Activated T-cell treated with anti-CD3 and anti-CD28 coated beads, Interleukin-2, amount 50 U/mL, for 4 hours (primary cell): ENCODE measurements around the gene CD96. TPM values are rescaled to one million over a fixed set of nuclear protein-coding genes. Genes with fewer than 3 reads are reported as not detected.
"Not testable (repeated sequence)": the region's sequence is repeated elsewhere in the genome, so short reads cannot be mapped to it uniquely, and the experiment has no call there.

Source experiments
- ATAC-seq, 2 donors: fragments of 200-7000 bp; cut with Tn5 transposase; one replicate each; pipeline ENCODE4 v1.10.0; 2021
- DNase-seq: peaks from one replicate; pipeline ENCODE4 v3.0.0-alpha.2; 2020
- H3K27me3 Mint-ChIP-seq: one replicate; pipeline ENCODE4 v1.8.0; 2021; ENCODE audit warnings: low read depth, mixed read lengths
- H3K36me3 Mint-ChIP-seq: one replicate; pipeline ENCODE4 v1.8.0; 2022; ENCODE audit warnings: mixed read lengths; ENCODE audit not compliant: insufficient read depth
- H3K4me1 Mint-ChIP-seq: one replicate; pipeline ENCODE4 v1.8.0; 2021; ENCODE audit warnings: low read depth, mixed read lengths
- H3K4me3 Mint-ChIP-seq: one replicate; pipeline ENCODE4 v1.8.0; 2021; ENCODE audit warnings: mild to moderate bottlenecking, moderate library complexity, mixed read lengths
- H3K9me3 Mint-ChIP-seq: one replicate; pipeline ENCODE4 v1.8.0; 2021; ENCODE audit warnings: mixed read lengths
- total RNA-seq, 3 donors: library from RNA; stranded (reverse); gene quantifications; one replicate each; pipeline ENCODE4 v1.2.1, GENCODE V29; 2021

Gene CD96
- total RNA-seq, 3 donors from 2014 or later = 21.4 to 28.3 (median 25.2) TPM

GRCh38 chr3:111539351-111540331 is 2.4 kb upstream of the CD96 start:
- Mint-ChIP-seq H3K4me1 (peaks cover 79% of the 10 kb centered on the region), H3K4me3 (peak overlapping the region; percentile 74), H3K9me3 (no peaks in the 10 kb centered on the region), H3K36me3 (peaks cover 3% of the 10 kb centered on the region), H3K27me3 (no peaks in the 10 kb centered on the region)
- peak; percentile 21 to 23 for ATAC-seq
- DNase-seq = peak; percentile 63

DNA sequence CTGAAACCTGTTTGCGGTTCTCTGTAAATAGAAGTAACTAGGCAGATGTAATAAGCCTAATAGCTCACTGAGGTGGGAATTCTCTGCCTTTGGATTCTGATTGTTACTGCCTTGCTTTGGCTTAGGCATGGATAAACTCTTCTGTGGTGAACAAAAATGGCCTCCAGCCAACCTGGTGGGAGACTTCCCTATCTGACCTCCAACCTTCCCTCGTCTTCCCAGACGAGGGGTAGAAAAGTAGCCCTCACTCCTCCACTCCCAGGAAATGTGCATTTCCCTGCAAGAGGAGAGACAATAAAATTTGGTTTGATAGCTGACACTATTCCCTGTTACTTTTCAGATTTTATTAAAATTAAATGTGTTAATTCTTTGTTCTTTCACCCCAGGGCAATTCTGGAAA is 606 bp upstream of the CD96 start:
- Mint-ChIP-seq H3K27me3 (no peaks in the 10 kb centered on the region), H3K4me3 (peak overlapping the region; percentile 85), H3K9me3 (no peaks in the 10 kb centered on the region), H3K36me3 (peaks cover 18% of the 10 kb centered on the region), H3K4me1 (peaks cover 85% of the 10 kb centered on the region)
- DNase-seq = no peak
- no peak for ATAC-seq

GRCh38 chr3:111542611-111543300 is 759 bp downstream of the CD96 start:
- no peak for ATAC-seq
- no peaks in the 10 kb centered on the region for H3K9me3 Mint-ChIP-seq
- peaks cover 23% of the 10 kb centered on the region for H3K36me3 Mint-ChIP-seq

DNA sequence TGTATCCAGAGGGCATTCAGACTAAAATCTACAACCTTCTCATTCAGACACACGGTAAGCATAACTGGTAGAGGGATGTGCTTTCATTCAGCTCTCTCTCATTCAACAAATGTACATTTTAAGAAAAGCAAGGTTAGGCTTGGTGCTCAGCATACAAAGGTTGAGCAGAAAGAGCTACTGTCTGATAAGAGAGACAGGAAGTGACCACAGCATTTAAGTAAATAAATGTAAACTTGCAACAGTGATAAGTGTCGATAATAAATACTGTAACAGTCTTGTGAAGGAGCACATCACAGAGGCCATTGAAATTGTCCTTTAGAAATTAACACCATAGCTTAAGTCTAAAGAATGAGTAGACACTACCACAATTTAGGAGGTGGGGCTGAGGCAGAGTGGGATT is 3.4 kb downstream of the CD96 start:
- DNase-seq (no peak), ATAC-seq (no peak)
- Mint-ChIP-seq H3K9me3 (no peaks in the 10 kb centered on the region), H3K36me3 (peaks cover 23% of the 10 kb centered on the region), H3K4me1 (peaks cover 64% of the 10 kb centered on the region), H3K27me3 (no peaks in the 10 kb centered on the region), H3K4me3 (peak overlapping the region; percentile 82)

More at GRCh38 chr3:111542611-111543300, 759 bp downstream of the CD96 start:
- H3K4me1 Mint-ChIP-seq = peaks cover 89% of the 10 kb centered on the region
- peak overlapping the region; percentile 85 for H3K4me3 Mint-ChIP-seq
- no peak for DNase-seq
- no peaks in the 10 kb centered on the region for H3K27me3 Mint-ChIP-seq

GRCh38 chr3:111547631-111548030 is 5.6 kb downstream of the CD96 start:
- no peak overlapping the region for H3K4me3 Mint-ChIP-seq
- ATAC-seq = peak; percentile 74 to 76
- no peak for DNase-seq
- H3K36me3 Mint-ChIP-seq = peaks cover 29% of the 10 kb centered on the region
- H3K4me1 Mint-ChIP-seq = peaks cover 42% of the 10 kb centered on the region
- H3K9me3 Mint-ChIP-seq = no peaks in the 10 kb centered on the region
- H3K27me3 Mint-ChIP-seq = no peaks in the 10 kb centered on the region

- ATAC-seq = peak; percentile 59 to 64
- Mint-ChIP-seq H3K36me3 (peaks cover 29% of the 10 kb centered on the region), H3K4me3 (no peak overlapping the region), H3K27me3 (no peaks in the 10 kb centered on the region), H3K4me1 (peaks cover 40% of the 10 kb centered on the region), H3K9me3 (no peaks in the 10 kb centered on the region)
- DNase-seq = no peak
These were observed 6.1 kb downstream of the CD96 start for GRCh38 chr3:111548092-111548491.

- no peak overlapping the region for H3K4me3 Mint-ChIP-seq
- no peak for ATAC-seq
- H3K9me3 Mint-ChIP-seq = no peaks in the 10 kb centered on the region
These were observed 6.8 kb downstream of the CD96 start for GRCh38 chr3:111548756-111549155.

DNA sequence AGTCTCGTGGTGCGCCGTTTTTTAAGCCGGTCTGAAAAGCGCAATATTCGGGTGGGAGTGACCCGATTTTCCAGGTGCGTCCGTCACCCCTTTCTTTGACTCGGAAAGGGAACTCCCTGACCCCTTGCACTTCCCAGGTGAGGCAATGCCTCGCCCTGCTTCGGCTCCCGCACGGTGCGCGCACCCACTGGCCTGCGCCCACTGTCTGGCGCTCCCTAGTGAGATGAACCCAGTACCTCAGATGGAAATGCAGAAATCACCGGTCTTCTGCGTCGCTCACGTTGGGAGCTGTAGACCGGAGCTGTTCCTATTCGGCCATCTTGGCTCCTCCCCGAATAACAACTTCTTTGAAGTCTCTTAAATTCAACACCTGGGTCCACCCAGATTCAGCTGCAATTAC is 19.9 kb downstream of the CD96 start:
- DNase-seq, H3K27me3 Mint-ChIP-seq, ATAC-seq, H3K4me3 Mint-ChIP-seq, H3K9me3 Mint-ChIP-seq: not testable (repeated sequence)
- peaks cover 12% of the 10 kb centered on the region for H3K36me3 Mint-ChIP-seq
- H3K4me1 Mint-ChIP-seq = peaks cover 41% of the 10 kb centered on the region

More at GRCh38 chr3:111548756-111549155, 6.8 kb downstream of the CD96 start:
- peaks cover 37% of the 10 kb centered on the region for H3K4me1 Mint-ChIP-seq
- DNase-seq = no peak
- peaks cover 28% of the 10 kb centered on the region for H3K36me3 Mint-ChIP-seq
- H3K27me3 Mint-ChIP-seq = no peaks in the 10 kb centered on the region

GRCh38 chr3:111566844-111567243 is 24.8 kb downstream of the CD96 start:
- Mint-ChIP-seq H3K27me3 (no peaks in the 10 kb centered on the region), H3K36me3 (peaks cover 27% of the 10 kb centered on the region)
- no peak for ATAC-seq

DNA sequence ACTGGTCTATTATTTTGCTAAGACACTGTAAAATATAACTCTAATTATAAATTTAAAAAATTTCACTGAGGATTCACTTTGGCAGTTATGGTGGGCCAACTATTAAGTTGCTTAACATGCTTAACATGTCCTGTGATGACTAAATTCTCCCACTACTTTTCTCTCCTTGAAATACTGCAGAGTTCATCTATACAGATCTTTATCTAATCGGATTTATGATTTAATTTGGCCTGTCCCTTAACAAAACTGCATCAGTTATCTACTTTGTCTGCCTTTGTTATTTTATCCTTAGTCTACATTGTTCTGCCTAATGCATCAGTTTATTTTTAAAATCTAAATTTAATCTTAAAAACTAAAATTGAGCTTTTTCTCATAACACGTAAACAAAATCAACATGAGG is 26.4 kb downstream of the CD96 start:
- Mint-ChIP-seq H3K27me3 (no peaks in the 10 kb centered on the region), H3K4me3 (no peak overlapping the region), H3K9me3 (no peaks in the 10 kb centered on the region), H3K4me1 (peaks cover 73% of the 10 kb centered on the region), H3K36me3 (peaks cover 26% of the 10 kb centered on the region)
- DNase-seq = no peak
- no peak for ATAC-seq

More at GRCh38 chr3:111566844-111567243, 24.8 kb downstream of the CD96 start:
- no peaks in the 10 kb centered on the region for H3K9me3 Mint-ChIP-seq
- H3K4me3 Mint-ChIP-seq = no peak overlapping the region
- no peak for DNase-seq
- H3K4me1 Mint-ChIP-seq = peaks cover 74% of the 10 kb centered on the region

DNA sequence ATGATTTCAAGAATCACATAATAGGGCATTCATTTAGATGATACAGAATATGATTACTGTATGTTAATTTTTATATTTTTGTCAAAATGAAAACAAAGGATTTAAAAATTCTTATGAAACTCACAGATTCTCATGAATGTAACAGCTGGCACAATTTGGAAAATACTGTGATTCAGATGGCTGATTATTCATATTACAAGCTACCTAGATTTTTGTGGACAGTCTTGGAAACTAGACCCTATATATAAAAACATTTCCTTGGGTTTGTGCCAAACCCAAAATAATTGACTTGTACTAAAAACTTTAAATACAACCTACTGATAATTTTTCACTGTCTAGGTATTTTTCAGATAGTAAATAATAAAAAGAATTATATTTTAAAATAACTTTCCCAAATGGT is 26.9 kb downstream of the CD96 start:
- Mint-ChIP-seq H3K4me1 (peaks cover 74% of the 10 kb centered on the region), H3K27me3 (no peaks in the 10 kb centered on the region), H3K4me3 (no peak overlapping the region), H3K9me3 (no peaks in the 10 kb centered on the region), H3K36me3 (peaks cover 29% of the 10 kb centered on the region)
- no peak for ATAC-seq
- no peak for DNase-seq

- H3K27me3 Mint-ChIP-seq = no peaks in the 10 kb centered on the region
- no peaks in the 10 kb centered on the region for H3K9me3 Mint-ChIP-seq
- DNase-seq (no peak), ATAC-seq (no peak)
- H3K4me1 Mint-ChIP-seq = peaks cover 61% of the 10 kb centered on the region
- H3K4me3 Mint-ChIP-seq = no peak overlapping the region
- peaks cover 23% of the 10 kb centered on the region for H3K36me3 Mint-ChIP-seq
These were observed 28.5 kb downstream of the CD96 start for GRCh38 chr3:111570404-111571030.

DNA sequence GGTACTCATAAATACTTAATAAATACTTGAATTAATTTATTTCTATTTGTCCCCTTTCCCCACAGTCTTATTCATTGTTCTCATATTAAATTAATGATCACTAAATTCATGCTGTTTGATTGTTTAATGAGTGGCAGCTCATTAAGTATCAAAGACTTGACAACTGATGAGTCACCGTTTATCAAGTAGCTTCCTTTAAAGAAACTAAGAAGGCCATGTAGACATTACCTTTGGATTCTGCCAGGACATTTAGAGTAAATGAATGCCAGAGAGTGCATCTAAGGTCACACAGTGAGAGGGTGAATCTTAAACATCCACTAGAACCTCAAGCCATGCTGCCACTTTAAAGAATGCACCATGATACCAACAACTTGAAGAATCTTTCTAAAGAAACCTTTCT is 29.3 kb downstream of the CD96 start:
- Mint-ChIP-seq H3K4me1 (peaks cover 58% of the 10 kb centered on the region), H3K9me3 (no peaks in the 10 kb centered on the region), H3K36me3 (peaks cover 23% of the 10 kb centered on the region), H3K27me3 (no peaks in the 10 kb centered on the region), H3K4me3 (no peak overlapping the region)
- DNase-seq = no peak
- ATAC-seq = no peak

GRCh38 chr3:111571907-111572460 is 30.0 kb downstream of the CD96 start:
- H3K36me3 Mint-ChIP-seq = peaks cover 25% of the 10 kb centered on the region
- H3K4me3 Mint-ChIP-seq = no peak overlapping the region
- peaks cover 57% of the 10 kb centered on the region for H3K4me1 Mint-ChIP-seq
- ATAC-seq (peak; percentile 98 to 99), DNase-seq (peak; percentile 31)
- no peaks in the 10 kb centered on the region for H3K9me3 Mint-ChIP-seq
- H3K27me3 Mint-ChIP-seq = no peaks in the 10 kb centered on the region
